MM.1S (cell line): ENCODE results near the gene PRKAG2.

Experiments used
- CTCF ChIP-seq: fragments of 300-600 bp; sonication (generic); IDR thresholded peaks from 2 replicates; pipeline ENCODE4 v1.5.1; 2016; ENCODE audit warnings: antibody characterized with exemption, low read length, mixed read lengths
- EZH2 ChIP-seq: fragments of 300-600 bp; sonication (generic); optimal IDR thresholded peaks from 2 replicates; pipeline ENCODE3; 2017; ENCODE audit warnings: low read depth, mild to moderate bottlenecking, antibody characterized with exemption, low read length, mixed read lengths
- EZH2phosphoT487 ChIP-seq: fragments of 300-600 bp; sonication (generic); IDR thresholded peaks from 2 replicates; pipeline ENCODE4 v1.6.1; 2018; ENCODE audit warnings: antibody characterized with exemption, low read length

GRCh38 chr7:151871189-151871735 is 5.7 kb downstream of the PRKAG2 start:
- TF ChIP-seq EZH2: no peak
- TF ChIP-seq CTCF: no peak
- TF ChIP-seq EZH2phosphoT487: no peak
